ENCODE results near the gene LHX8.

- TF ChIP-seq POLR2AphosphoS5 (IDR thresholded peaks at IDR 0.05) (no peak), CTCF (IDR thresholded peaks at IDR 0.05) (no peak)
Measured at GRCh38 chr1:75126611-75127101, 7.5 kb upstream of the LHX8 start.

Data from prostate gland (tissue), 2 donors.